ENCODE measurements around the gene DNER.

DNER gene

DNA sequence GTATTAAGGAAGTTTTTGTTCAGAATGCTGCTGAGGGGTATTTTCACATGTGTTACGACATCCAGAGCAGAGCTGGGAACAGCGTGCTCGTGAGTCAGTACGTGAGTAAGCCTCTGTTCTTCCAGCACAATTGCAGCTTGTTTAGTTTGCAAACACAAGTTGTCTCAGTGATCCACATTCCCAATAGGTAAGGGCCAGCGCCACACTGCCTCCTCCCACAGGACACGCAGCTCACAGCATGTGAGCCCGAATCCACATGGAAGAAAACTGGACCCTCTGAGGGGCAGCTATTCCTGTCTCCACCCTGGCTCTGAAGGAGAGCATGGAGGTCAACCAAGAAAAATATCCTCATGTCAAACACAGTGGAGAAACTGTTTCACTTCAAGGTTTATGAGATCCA is 269.3 kb downstream of the DNER start:
- TF ChIP-seq, protein P1, sequence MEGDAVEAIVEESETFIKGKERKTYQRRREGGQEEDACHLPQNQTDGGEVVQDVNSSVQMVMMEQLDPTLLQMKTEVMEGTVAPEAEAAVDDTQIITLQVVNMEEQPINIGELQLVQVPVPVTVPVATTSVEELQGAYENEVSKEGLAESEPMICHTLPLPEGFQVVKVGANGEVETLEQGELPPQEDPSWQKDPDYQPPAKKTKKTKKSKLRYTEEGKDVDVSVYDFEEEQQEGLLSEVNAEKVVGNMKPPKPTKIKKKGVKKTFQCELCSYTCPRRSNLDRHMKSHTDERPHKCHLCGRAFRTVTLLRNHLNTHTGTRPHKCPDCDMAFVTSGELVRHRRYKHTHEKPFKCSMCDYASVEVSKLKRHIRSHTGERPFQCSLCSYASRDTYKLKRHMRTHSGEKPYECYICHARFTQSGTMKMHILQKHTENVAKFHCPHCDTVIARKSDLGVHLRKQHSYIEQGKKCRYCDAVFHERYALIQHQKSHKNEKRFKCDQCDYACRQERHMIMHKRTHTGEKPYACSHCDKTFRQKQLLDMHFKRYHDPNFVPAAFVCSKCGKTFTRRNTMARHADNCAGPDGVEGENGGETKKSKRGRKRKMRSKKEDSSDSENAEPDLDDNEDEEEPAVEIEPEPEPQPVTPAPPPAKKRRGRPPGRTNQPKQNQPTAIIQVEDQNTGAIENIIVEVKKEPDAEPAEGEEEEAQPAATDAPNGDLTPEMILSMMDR (IDR thresholded peaks at IDR 0.05; ENCODE audit: borderline replicate concordance, insufficient read depth, low read depth, low read length): no peak
- H3K4me3 ChIP-seq (ENCODE audit: low read depth, low read length): no peak overlapping the region

DNA sequence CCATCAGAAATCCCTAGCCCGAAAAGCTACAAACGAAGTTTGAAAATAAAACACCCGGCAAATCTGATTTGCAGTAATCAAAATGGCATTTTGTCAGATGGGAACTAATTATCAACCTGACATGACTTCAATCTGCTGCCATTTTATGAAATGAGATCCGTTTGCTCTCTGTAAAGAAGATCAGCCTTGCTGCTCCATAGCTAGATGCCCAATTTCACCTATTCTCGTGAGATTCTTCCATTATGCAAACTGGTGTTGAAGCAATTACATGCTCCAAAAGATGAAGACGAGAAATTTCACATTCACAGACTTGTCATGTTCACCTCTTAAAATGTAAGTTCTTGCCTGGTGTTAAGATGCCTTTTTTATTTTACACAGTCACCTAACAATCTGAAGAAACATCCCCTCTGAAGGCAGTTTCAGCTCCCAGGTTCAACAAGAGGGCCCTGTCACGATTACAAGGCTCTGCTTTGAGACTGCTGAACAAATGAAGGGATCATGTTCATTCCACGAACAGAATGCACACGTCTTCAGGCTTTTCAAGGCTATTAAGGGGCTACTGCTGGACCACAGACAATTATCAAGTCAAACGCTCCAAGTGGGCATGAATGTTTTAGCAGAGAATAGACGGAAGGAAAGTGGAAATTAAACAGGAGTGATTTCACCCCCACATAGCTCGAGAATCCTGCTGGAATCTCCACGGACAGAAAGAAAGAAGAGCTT is 270.6 kb downstream of the DNER start:
- no peak overlapping the region for H3K4me3 ChIP-seq (ENCODE audit: low read depth, low read length)
- TF ChIP-seq, protein P1 (IDR thresholded peaks at IDR 0.05; ENCODE audit: borderline replicate concordance, insufficient read depth, low read depth, low read length): no peak

DNA sequence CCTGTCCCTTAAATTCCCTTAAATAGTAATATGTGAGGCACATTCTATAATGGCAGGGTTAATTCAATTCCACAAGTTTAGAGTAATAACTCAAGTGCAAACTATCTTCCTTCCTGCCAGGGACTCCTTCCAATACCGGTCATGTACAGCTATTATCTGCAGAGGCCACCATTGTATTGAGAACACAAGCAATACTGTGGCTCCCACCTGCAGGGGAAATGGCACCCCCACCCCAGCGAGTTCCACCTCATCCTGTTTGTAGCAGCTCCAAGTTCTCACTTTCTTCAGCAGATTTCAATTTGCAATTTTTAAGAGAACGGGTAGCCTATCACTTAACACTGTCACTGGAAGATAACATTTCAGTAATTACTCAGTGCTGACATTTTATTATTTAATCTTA is 271.2 kb downstream of the DNER start:
- TF ChIP-seq, protein P1 (IDR thresholded peaks at IDR 0.05; ENCODE audit: borderline replicate concordance, insufficient read depth, low read depth, low read length): no peak
- no peak overlapping the region for H3K4me3 ChIP-seq (ENCODE audit: low read depth, low read length)

DNA sequence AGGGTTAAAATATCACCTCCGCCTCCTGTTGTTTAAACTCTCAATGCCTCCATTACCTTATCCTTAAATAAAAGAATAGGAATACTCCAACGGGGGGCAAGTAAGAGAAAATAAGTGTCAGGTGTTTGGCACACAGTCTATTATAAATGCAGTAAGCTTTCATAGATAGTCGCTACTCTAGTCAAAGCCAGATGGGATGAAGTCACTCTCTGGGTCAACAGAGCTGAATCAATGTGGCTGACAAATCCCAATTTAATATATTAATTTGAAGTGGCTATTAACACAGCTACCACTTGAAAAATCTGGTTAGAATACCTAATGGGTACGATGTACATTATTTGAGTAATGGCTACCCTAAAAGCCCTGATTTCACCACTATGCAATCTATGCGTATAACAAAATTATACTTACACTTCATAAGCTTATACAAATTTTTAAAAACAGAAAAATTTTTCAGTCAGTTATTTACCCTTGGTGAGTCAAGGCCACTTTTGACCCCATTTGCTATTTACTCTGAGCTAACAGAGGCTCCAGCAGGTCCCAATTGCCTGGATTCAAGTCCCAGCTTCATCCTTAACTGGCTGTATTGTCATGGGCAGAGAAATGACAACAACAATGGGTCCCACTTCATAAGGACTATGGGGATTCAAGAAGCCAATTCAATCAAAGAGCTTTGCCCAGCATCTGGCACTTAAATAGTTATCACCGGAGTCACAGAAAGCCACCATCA is 275.8 kb downstream of the DNER start:
- TF ChIP-seq, protein P1 (IDR thresholded peaks at IDR 0.05; ENCODE audit: borderline replicate concordance, insufficient read depth, low read depth, low read length): no peak
- no peak overlapping the region for H3K4me3 ChIP-seq (ENCODE audit: low read depth, low read length)

DNA sequence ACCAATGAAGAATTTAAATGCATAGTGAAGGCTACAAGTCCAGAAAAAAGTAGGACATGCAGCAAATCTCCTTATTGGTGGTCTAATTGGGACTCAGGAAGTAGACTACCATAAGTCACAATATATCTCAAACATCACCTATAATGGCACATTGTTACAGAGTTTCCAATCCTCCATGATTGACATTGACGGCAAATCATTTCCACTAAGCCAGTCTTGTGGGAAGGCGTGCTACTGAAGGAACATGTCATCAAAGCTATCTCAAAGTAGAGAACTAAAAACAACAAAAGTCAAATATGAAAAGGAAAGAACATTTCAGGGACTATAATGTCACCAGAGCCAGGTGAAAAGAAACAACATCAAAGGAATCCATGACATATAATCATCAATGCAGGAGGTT is 276.9 kb downstream of the DNER start:
- TF ChIP-seq, protein P1 (IDR thresholded peaks at IDR 0.05; ENCODE audit: borderline replicate concordance, insufficient read depth, low read depth, low read length): no peak
- H3K4me3 ChIP-seq (ENCODE audit: low read depth, low read length): no peak overlapping the region

DNA sequence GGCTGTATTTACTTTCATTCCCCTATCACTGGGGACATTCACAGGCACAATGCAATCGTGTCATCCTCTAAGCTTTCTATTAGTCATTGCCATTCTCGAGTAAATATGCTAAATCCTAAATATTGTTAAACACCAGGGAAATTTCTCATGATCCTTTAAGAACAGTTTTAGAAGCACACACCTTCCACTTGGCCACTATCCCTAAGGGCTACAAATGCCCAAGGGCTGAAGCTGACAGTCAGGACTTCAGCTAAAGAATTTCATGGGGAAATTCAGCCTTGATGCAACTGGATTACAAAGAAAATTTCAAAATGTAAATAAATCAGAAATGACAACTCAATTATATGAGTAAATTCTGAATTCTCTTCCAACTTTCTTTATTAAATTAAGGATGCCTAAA is 280.2 kb downstream of the DNER start:
- TF ChIP-seq, protein P1 (IDR thresholded peaks at IDR 0.05; ENCODE audit: borderline replicate concordance, insufficient read depth, low read depth, low read length): no peak
- H3K4me3 ChIP-seq (ENCODE audit: low read depth, low read length): no peak overlapping the region

DNA sequence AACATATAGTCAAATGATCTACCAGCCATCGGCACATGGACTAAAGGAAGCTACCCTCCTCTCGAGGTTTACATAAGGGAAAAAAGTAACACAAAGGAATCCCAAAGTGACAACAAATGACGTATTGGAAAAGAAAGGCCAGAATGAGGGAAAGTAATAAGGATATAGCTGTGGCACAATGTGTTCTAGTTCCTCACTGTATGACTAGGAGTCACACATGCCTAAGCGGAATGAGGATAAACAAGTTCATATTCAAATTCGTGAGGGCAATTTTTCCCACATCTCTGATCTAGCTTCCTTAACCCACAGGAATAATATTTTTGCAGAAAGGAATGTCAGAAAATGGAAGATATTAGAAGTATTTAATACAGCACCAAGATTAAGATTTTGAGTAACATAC is 281.0 kb downstream of the DNER start:
- no peak overlapping the region for H3K4me3 ChIP-seq (ENCODE audit: low read depth, low read length)
- TF ChIP-seq, protein P1 (IDR thresholded peaks at IDR 0.05; ENCODE audit: borderline replicate concordance, insufficient read depth, low read depth, low read length): no peak
